Medulla oblongata (tissue), 1 donor: ENCODE data around the gene ELFN1.

Source experiments
- DNase-seq: peaks from one replicate; pipeline ENCODE4 v3.0.0-alpha.2; 2015; ENCODE audit errors: extremely low spot score

Gene ELFN1

DNA sequence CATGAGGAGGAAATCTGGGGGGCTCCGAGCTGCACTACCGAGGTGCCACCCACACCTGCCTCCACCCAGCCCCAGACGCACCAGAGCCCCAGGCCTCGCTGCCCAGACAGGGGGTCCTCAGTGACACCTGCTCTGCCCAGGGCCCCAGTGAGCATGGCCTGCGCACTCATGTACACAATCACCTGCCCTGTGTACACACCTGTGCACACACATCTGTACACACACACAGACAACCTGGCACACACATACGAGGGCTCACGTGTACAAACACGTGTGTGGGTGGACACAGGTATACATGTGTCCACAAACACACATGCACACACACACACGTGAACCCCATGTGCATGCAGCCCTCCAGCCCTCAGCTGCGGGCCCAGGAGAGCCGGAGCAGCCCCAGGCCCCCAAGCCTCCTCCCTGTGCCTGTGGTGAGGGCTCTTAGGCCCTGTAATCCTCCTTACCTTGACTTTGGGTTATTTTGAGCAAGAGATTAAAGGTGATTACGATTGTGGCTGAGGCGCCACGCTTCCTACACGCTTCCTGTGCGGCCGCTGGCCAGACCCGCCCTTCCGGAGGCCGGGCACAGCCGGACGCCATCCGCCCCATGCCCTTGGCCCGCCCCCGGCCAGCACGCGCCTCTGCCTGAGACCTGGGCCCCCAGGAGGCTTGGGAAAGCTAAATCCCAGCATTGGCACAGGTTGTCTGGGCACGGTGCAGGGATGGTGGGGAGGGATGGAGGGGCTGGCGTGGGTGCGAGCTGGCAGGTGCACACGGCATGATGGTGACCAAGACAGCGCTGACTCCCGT lies 71.9 kb downstream of the ELFN1 start:
- no peak for DNase-seq

DNA sequence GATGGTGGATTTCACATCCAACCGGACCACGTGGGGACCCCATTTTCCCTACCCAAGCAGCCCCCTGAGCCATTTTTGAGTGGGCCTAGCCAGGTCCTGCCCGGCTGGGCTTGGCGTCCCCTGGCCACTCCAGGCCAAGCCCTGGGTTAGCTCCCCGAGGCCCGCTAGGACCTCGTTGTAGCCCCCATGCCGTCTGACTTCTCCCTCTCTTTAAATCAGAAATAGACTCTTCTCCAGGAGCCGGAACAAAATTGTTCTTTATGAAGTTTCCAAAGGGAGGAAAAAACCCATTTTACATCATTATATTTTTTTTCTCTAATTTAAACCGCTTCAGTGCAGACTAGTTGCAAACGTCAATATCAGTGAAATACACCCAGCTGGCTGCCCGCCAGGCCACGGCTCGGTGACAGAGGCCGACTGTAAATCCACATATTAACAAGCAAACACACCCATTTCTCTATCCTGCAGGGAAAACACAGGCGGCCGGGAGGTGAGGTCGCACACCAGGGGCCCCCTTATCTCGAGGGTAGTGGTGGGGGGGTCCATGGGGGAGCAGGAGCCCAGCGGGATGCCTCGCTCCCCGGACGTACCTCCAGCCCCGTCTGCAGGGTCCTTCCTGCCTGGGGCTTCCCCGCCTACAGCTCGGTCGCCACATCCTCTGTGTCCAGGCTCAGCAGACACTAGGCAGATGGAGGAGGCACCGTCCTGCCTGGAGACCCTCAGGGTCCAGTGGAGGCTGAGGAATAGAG lies 72.7 kb downstream of the ELFN1 start:
- no peak for DNase-seq

DNA sequence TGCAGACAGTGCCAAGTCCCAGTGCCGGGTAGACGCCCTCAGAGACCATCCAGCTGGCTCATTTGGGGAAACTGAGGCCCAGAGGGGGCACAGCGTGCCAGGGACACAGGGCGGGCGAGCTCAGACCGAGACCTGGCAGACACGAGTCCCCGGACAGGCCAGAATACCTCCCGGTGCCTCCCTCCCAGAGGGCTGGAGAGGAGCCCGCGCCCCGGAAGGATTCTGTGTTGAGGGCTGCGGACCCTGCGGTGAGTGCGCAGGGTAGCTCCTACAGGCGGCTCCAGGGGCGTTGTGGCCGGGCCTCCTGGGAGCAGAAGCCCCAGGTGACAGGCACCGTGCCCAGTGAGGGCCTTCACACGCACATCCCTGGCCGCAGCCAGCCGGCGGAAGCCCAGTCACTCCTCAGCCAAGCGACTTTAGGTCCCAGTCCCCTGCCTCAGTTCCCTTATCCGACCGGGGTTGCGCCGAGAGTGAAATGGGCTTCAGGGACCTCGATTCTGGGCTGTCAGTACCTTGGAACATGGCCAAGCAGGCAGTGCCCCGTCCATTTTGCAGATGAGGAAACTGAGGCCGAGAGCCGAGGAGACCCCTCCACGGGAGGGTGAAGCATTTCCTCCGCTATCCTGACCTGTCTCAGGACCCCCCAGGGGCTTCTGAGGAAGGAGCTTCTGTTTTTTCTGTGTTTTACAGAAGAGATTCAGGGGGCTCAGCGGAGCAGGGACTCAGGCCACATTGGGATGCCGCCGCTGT lies 73.6 kb downstream of the ELFN1 start:
- no peak for DNase-seq

DNA sequence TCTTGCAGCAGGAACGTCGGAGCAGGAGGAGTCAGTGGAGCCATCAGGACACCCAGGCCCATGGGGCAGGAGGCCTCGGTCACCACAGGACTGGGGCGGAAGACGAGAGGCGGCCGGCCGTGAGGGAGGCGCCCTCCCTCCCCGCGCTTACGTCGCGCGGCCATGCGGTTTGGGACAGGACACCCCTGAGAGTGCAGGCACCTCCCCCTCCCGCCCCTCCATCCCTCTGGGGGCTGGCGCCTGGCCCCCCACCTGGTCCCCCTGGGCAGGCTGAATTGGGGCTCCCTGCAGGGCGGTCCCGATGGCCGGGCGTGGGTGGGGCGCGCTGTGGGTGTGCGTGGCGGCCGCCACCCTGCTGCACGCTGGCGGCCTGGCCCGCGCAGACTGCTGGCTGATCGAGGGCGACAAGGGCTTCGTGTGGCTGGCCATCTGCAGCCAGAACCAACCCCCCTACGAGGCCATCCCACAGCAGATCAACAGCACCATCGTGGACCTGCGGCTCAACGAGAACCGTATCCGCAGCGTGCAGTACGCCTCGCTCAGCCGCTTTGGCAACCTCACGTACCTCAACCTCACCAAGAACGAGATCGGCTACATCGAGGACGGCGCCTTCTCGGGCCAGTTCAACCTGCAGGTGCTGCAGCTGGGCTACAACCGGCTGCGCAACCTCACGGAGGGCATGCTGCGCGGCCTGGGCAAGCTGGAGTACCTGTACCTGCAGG lies 74.4 kb downstream of the ELFN1 start:
- DNase-seq = no peak

DNA sequence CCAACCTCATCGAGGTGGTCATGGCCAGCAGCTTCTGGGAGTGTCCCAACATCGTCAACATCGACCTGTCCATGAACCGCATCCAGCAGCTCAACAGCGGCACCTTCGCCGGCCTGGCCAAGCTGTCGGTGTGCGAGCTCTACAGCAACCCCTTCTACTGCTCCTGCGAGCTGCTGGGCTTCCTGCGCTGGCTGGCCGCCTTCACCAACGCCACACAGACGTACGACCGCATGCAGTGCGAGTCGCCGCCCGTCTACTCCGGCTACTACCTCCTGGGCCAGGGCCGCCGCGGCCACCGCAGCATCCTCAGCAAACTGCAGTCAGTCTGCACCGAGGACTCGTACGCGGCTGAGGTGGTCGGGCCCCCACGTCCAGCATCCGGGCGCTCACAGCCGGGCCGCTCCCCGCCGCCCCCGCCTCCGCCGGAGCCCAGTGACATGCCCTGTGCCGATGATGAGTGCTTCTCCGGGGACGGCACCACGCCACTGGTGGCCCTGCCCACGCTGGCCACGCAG lies 75.0 kb downstream of the ELFN1 start:
- DNase-seq = no peak

DNA sequence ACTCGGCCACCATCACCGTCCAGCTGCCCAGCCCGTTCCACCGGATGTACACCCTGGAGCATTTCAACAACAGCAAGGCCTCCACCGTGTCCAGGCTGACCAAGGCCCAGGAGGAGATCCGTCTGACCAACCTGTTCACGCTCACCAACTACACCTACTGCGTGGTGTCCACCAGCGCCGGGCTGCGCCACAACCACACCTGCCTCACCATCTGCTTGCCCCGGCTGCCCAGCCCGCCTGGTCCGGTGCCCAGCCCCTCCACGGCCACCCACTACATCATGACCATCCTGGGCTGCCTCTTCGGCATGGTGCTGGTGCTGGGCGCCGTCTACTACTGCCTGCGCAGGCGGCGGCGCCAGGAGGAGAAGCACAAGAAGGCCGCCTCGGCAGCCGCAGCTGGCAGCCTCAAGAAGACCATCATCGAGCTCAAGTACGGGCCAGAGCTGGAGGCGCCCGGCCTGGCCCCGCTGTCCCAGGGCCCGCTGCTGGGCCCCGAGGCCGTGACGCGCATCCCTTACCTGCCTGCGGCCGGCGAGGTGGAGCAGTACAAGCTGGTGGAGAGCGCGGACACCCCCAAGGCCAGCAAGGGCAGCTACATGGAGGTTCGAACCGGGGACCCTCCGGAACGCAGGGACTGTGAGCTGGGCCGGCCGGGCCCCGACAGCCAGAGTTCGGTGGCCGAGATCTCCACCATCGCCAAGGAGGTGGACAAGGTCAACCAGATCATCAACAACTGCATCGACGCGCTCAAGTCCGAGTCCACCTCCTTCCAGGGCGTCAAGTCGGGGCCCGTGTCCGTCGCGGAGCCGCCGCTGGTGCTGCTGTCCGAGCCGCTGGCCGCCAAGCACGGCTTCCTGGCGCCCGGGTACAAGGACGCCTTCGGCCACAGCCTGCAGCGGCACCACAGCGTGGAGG lies 75.8 kb downstream of the ELFN1 start:
- no peak for DNase-seq

DNA sequence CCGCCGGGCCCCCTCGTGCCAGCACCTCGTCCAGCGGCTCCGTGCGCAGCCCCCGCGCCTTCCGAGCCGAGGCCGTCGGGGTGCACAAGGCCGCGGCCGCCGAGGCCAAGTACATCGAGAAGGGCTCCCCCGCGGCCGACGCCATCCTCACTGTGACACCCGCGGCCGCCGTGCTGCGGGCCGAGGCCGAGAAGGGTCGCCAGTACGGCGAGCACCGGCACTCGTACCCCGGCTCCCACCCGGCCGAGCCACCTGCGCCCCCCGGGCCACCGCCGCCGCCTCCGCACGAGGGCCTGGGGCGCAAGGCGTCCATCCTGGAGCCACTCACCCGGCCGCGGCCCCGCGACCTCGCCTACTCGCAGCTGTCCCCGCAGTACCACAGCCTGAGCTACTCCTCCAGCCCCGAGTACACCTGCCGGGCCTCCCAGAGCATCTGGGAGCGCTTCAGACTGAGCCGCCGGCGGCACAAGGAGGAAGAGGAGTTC lies 76.5 kb downstream of the ELFN1 start:
- DNase-seq = no peak

DNA sequence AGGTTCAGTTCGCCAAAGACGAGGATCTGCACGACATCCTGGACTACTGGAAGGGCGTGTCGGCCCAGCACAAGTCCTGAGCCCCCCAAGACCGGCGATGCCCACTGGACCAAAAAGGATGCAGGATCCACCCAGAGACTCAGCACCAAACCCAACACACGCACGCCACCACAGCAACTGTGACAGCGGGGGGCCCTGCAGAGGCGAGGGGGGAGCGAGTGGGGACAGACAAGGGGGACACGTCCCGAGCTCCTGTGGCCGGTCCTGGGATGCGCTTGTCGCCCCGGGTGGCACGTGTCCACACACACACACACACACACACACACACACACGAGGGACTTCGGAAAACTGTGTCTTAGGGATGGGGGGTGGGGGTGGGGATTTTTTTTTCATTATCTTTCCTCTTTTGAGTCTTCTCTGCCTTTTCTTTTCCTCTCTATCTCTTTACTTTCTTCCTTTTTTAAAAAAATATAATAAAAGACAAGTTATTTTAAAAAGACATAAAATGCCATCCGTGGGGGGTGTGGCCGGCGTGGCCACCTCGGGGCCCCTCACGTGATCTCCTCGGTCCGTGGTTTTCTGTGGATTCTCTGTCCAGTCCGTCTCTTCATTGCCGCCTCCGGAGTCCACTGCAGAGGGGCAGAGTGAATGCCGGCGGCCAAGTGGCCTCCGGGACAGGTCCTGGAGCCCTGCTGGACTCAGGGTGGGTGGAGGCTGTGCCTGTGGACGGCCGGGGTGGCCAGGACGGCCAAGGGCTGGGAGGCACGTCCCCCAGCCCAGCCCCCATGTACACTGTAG lies 77.1 kb downstream of the ELFN1 start:
- DNase-seq = no peak

DNA sequence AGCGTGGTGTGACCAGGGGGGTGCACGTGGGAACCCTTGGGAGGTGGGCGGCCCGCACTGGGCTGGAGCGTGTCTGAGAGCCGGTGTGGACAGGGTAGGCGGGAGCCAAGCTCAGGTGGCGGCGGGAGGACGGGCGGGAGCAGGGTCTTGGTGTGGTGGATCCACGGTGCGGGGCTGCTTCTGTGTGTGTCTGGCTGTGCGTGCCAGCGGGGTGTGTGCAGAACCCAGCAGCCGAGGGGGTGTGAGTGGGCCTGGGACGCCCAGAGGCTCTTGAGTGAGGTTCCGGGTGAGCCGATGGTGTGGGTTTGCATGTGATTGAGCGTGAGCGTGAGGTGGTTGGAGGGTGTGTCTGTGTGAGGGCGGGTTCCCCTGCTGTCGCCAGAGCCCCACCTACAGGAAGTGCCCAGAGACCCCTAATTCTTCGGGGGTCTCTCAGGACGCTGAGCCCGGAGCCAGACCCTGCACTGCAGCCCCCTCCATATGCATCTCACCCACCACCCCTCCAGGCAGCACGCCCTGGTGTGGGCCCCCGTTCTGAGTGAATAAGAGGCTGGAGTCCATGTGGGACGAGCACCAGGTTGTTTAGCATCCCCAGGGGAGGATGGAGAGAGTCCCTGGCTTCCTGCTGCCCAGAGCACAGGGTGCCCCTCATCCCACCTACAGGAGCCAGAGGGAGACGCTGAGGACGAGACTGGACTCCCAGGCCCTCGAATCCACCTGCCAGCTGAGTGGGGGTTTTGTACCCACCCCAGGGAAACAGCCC lies 78.2 kb downstream of the ELFN1 start:
- DNase-seq = no peak

DNA sequence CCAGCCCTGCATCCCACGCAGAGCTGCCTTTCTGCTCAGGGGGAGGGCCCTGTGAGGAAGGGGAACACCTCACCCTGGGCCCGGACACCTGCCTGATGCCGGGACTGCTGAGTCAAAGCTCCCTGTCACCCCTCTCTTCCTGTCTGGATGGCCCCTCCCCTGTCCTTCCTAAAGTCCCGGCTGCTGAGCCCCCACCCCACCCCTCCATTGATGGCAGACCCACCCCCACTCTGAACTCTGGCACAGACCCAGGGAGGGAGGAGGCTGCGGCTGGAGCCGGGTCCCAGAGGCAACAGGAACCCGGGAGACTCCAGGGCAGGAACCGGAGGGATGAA lies 78.7 kb downstream of the ELFN1 start:
- DNase-seq = no peak

DNA sequence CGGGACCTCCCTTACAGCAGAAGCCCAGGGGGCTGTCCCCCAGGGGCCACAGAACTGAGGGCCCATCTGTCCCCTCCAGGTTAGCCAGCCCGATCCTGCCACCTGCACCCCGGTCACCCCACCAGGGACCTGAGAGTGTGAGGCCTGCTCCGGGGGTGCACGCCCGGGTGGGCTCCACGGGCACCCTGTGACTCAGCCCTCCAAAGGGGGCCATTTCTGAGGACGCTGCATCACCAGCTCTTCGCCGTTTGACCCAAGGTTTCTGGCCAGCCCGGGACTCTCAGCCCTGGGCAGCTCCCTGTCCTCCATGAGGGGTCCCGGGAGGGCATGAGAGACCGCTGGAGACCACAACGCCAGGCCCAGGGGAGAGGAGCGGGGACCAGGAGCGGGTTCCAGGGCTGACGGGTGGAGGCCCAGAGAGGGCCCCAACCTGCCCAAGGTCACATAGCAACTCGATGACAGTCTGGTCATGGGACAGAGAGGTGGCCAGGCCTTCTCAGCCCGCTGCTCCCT lies 79.3 kb downstream of the ELFN1 start:
- DNase-seq = no peak

DNA sequence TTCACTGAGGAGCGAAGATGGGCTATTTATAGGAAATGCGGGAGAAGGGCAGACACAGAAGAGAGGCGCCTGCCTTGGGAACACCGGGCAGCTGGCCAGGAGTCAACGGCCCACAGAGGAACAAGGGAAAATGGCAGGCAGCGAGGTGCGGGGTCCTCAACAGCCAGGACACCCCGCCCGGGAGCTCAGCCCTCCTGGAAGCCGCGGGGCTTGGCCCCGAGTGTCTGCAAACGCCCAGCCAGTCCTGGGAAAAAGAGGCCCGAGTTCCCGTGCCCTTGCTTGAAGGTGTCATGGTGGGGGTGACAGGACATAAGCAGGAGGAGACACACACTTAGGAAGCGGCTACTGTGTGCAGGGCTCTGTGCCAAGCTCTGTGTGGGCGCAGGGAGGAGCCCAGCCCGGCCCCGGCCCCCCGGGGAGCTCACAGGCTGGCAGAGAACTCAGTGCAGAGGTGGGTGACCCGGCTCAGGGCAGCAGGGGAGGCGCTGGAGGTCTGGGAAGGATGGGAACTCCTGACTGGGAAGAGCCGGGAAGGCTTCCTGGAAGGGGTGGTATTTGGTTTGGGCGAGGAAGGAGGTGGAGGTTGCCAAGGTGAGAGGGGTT lies 79.9 kb downstream of the ELFN1 start:
- DNase-seq = peak; percentile 2

DNA sequence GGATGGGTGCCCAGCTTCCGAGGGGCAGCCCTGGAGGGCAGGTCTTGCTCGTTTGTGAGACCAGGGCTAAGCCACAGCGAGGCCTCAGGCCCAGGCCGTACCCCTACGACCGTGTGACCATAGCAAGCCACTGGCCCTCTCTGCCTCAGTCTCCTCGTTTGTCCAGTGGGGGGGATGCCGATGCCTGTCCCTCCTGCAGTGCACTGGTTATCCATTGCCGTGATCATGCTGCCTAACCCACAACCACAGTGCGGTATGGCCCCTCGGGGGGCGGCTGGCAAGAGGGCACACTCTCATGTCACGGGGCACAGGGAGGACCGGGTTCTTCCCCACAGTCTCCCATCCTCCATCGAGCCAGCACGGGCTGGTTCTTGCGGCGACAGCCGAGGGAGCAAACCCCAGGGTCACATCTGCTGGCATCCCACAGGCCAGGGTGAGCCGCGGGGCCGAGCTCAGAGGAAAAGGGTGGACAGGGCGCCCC lies 80.5 kb downstream of the ELFN1 start:
- DNase-seq = no peak

DNA sequence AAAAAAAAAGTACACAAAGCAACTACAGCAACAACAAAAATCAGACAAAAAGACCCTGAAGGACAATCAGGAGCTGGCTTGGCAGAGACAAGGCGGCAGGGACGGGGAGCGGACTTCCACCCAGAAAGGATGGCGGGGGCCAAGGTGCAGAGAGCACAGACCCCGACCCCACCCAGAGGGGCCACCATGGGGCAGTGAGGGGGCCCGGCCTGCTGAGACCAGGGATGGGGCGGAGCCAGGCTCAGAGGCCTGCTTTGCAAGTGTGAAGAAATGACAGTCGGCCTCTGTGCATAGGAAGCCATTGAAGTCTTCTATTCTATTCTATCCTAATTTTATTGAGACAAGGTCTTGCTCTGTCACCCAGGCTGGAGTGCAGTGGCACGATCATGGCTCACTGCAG lies 82.0 kb downstream of the ELFN1 start:
- DNase-seq = no peak

DNA sequence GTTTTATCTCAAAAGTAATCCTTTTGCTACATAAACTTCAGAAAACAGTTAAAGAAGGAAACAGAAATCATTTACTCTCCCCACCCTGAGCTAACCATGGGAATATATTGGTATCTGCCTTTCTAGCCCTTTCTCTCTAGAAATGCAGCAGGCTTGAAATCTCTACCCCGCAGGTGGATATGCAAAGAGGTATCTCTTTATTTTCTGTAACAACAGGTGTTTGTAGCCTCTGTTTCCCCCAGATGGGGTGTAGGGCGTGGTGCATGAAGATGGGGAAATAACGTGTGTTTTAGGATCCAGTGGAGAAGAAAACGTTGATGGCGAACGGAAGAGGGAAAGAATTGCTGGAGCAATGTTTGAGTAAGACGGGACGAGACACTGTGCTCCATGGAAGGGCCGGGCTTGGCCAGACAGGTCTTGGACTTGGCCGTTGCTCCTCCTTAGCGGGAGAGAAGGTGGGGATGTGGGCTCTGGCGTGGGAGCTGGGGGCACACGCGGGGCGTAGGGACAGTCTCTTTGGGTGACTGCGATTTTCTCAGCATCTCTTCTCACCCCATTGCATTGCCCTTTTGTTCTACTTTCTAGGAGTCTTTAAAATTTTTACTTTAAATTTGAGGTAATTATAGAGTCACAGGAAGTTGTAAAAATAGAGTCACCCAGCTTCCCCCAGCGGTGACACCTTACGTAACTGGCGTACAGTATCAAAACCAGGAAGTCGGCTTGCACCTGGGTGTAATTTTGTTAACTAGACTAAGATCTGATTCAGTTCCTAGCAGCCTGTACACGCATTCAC lies 82.9 kb downstream of the ELFN1 start:
- DNase-seq = no peak

DNA sequence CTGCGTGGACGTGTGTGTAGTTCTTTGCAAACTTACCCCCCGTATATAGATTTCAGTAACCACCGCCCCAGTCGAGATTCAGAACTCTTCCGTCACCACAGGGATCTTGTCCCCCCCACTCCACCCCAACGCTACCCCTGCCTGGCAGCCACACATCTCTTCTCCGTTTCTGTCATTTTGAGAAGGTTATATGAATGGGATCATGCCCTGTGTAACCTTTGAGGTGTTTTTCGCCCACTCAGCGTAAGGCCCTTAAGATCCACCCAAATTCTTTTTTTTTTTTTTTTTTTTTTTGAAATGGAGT lies 83.4 kb downstream of the ELFN1 start:
- DNase-seq = no peak

DNA sequence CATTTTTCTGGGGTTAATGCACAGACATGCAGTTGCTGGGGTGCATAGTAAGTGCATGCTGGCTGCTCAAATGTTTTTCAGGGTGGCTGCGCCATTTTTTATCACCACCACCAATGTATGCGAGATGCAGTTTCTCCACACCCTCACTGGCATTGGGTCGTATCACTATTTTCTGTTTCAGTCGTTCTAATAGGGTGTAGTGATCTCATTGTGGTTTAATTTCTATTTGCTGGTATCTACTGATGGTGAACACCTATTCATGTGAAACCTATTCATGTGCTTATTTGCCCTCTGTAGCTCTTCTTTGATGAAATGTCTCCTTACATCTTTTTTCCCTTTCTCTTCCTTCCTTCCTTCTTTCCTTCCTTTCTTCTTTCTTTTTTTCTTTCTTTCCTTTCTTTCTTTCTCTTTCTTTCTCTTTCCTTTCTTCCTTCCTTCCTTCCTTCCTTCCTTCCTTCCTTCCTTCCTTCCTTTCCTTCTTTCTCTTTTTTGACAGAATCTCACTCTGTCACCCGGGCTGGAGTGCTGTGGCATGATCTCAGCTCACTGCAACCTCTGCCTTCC lies 84.3 kb downstream of the ELFN1 start:
- DNase-seq = no peak
